GM12878 (cell line): ENCODE results near the gene RYR2. TPM values are rescaled to one million over a fixed set of nuclear protein-coding genes. Genes with fewer than 3 reads are reported as not detected.

ENCODE experiments used
- ATAC-seq: fragments of 200-7000 bp; cut with Tn5 transposase; 3 replicates; pipeline ENCODE4 v1.9.1; 2020; ENCODE audit warnings: mild to moderate bottlenecking, moderate library complexity
- BruUV-seq: library from RNA; stranded (reverse); fragments of 400-500 nt; replicated peaks from 2 replicates; lab custom pipeline; 2021; lab: Mats Ljungman, UMichigan
- CTCF ChIA-PET: fragments of 300-600 bp; sonication (Branson Sonifier 250); formaldehyde crosslinking; extraction: SDS; loops from one replicate; lab custom pipeline; 2021; ENCODE audit warnings: inconsistent platforms; lab: Yijun Ruan, JAX
- POLR2A ChIA-PET: fragments of 350-600 bp; formaldehyde crosslinking; extraction: SDS; loops from one replicate; lab custom pipeline; 2021; ENCODE audit warnings: inconsistent platforms; lab: Charles Lee
- RAD21 ChIA-PET: fragments of 300-600 bp; sonication (Branson Sonifier 250); formaldehyde crosslinking; loops from one replicate; lab custom pipeline; 2023; ENCODE audit warnings: antibody characterized with exemption; ENCODE audit not compliant: unreplicated experiment; lab: Charles Lee
- SMC1A ChIA-PET: fragments of 300-600 bp; sonication (Branson Sonifier 250); formaldehyde crosslinking; loops from one replicate; lab custom pipeline; 2023; ENCODE audit not compliant: unreplicated experiment, uncharacterized antibody; lab: Charles Lee
- DNase-seq: peaks from one replicate; pipeline ENCODE4 v3.0.0-alpha.2; 2011; ENCODE audit warnings: low read depth, low spot score
- FAIRE-seq: peaks from 3 replicates; lab custom pipeline; 2011; peaks lifted over from hg19 to GRCh38; lab: Jason Lieb, UNC
- H2AFZ ChIP-seq: 2 replicates; pipeline ENCODE4 v1.6.0; 2011; ENCODE audit warnings: low read depth, low read length, control low read depth; ENCODE audit not compliant: control insufficient read depth
- H3K27ac ChIP-seq: 2 replicates; pipeline ENCODE4 v1.5.1; 2011; ENCODE audit warnings: control low read depth; ENCODE audit not compliant: control insufficient read depth, insufficient read depth
- H3K27me3 ChIP-seq, 2 experiments: replicated peaks in 1 of 2; 2 replicates each; pipeline versions ENCODE4 v1.6.0 to v1.6.1; 2011; ENCODE audit warnings: low read length in 1 of 2; ENCODE audit not compliant: control insufficient read depth in 2 of 2, insufficient read depth in 2 of 2
- H3K36me3 ChIP-seq, 2 experiments: 2 replicates each; pipeline ENCODE4 v1.5.1; 2011; ENCODE audit warnings: low read length in 1 of 2; ENCODE audit not compliant: control insufficient read depth in 2 of 2, insufficient read depth in 2 of 2
- H3K4me1 ChIP-seq: 2 replicates; pipeline ENCODE4 v1.6.1; 2011; ENCODE audit warnings: mild to moderate bottlenecking, low read length, moderate library complexity, mixed read lengths; ENCODE audit not compliant: control insufficient read depth, insufficient read depth
- H3K4me2 ChIP-seq: 2 replicates; pipeline ENCODE4 v1.6.0; 2011; ENCODE audit warnings: control low read depth; ENCODE audit not compliant: control insufficient read depth, insufficient read depth
- H3K4me3 ChIP-seq: fragments of 200-600 bp; sonication (generic); 2 replicates; pipeline ENCODE4 v1.5.1; 2016
- H3K79me2 ChIP-seq: 2 replicates; pipeline ENCODE4 v1.6.0; 2011; ENCODE audit warnings: low read length; ENCODE audit not compliant: control insufficient read depth, insufficient read depth
- H3K9ac ChIP-seq: 2 replicates; pipeline ENCODE4 v1.8.0; 2011; ENCODE audit warnings: low read length, control low read depth, mixed read lengths; ENCODE audit not compliant: control insufficient read depth, insufficient read depth
- H3K9me3 ChIP-seq: replicated peaks from 3 replicates; pipeline ENCODE4 v1.5.1; 2011; ENCODE audit warnings: mild to moderate bottlenecking, low read length; ENCODE audit not compliant: control insufficient read depth, insufficient read depth
- H4K20me1 ChIP-seq: 2 replicates; pipeline ENCODE4 v1.6.0; 2011; ENCODE audit not compliant: control insufficient read depth, insufficient read depth
- CTCF ChIP-seq, 3 experiments: IDR thresholded peaks in 2 of 3; conservative IDR thresholded peaks in 1 of 3; 2 replicates each; pipeline ENCODE4 v1.5.1; 2011; ENCODE audit warnings: low read depth in 3 of 3, low read length in 3 of 3, mild to moderate bottlenecking in 3 of 3, control low read depth in 2 of 3, moderate library complexity in 2 of 3, inconsistent platforms in 1 of 3, mixed read lengths in 1 of 3; ENCODE audit not compliant: control insufficient read depth in 2 of 3, insufficient read depth in 1 of 3; ENCODE audit errors: extremely low read depth in 1 of 3
- ELK1 ChIP-seq: IDR thresholded peaks from 2 replicates; pipeline ENCODE4 v1.6.1; 2012; ENCODE audit warnings: low read depth, low read length, improper control_type of control experiment
- WGBS: methylation state at CpG from one replicate; pipeline ENCODE4 v1.1.6; 2016; ENCODE audit warnings: low lambda C conversion rate; ENCODE audit not compliant: insufficient replicate concordance, insufficient coverage; ENCODE audit errors: missing lambda C conversion rate; 5-methylcytosine and 5-hydroxymethylcytosine counted together
- in situ Hi-C: fragments of 300-500 bp; cut with MboI; formaldehyde crosslinking; loops from 9 replicates; pipeline ENCODE4 v1.14.3; 2018; ENCODE audit warnings: mixed read lengths
- intact Hi-C: fragments of 100-400 bp; cut with micrococcal nuclease; formaldehyde crosslinking; loops from one replicate; pipeline ENCODE4 v1.14.2; 2022; ENCODE audit not compliant: unreplicated experiment
- polyA plus RNA-seq, 11 experiments: library from polyadenylated mRNA; depleted of rRNA in 4 of 11; unstranded in 6 of 11; stranded (reverse) in 5 of 11; fragments of >200 nt; fragmentation: Nextera tagmentation in 4 of 11; fragmentation: Illumina TruSeq in 1 of 11; extraction: Ambion mirVana in 4 of 11; extraction: Trizol in 1 of 11; gene quantifications; 1 replicate in 1 of 11; 2 replicates in 10 of 11; pipeline versions ENCODE4 v1.2.1 to v1.2.3, GENCODE V29; 2011 to 2016; ENCODE audit warnings: inconsistent platforms in 2 of 11, missing spikeins in 2 of 11, low read depth in 1 of 11
- total RNA-seq, 4 experiments: library from RNA; depleted of rRNA in 3 of 4; stranded (reverse); fragments of >200 nt in 3 of 4; fragmentation: Illumina TruSeq in 1 of 4; extraction: Trizol in 1 of 4; gene quantifications; 2 replicates each; pipeline versions ENCODE4 v1.2.1 to v1.2.3, GENCODE V29; 2013 to 2021

RYR2 gene
- total and polyA plus RNA-seq, 10 of the 15 experiments (the other 5 are each of a cell fraction or from before 2014, with no cell fraction given) = 0.01 to 0.04 TPM; not detected in 8

- in situ Hi-C loops = no loop called here
Observed at GRCh38 chr1:237570530-237570929, 528.5 kb downstream of the RYR2 start.

More at GRCh38 chr1:237570530-237570929, 528.5 kb downstream of the RYR2 start:
- intact Hi-C loops = no loop called here
- H3K9me3 ChIP-seq = no peaks in the 10 kb centered on the region
- H3K27ac ChIP-seq = no peak overlapping the region
- ChIA-PET POLR2A (no interaction called here), CTCF (interaction anchor here (1.0 to 1.2 kb wide), 3 partner anchors 8 to 16 kb away, joined by 3 to 5 read pairs (median 3); no protein-coding TSS in a partner anchor), RAD21 (no interaction called here), SMC1A (no interaction called here)
- H3K4me2 ChIP-seq = no peak overlapping the region
- no peaks in the 10 kb centered on the region; a peak in 1 of 4 replicates for H3K27me3 ChIP-seq
- no peak overlapping the region for H2AFZ ChIP-seq
- no peaks in the 10 kb centered on the region for H3K79me2 ChIP-seq
- FAIRE-seq (no peak), DNase-seq (no peak), ATAC-seq (peak; percentile 52; the same call in 1 of the 3 replicates)
- H4K20me1 ChIP-seq = no peaks in the 10 kb centered on the region
- no peaks in the 10 kb centered on the region for H3K36me3 ChIP-seq
- no peaks in the 10 kb centered on the region for H3K4me1 ChIP-seq
- WGBS = 47% methylated on average over 5 of the region's 5 CpGs
- TF ChIP-seq CTCF (IDR thresholded peaks at IDR 0.05 in 2 of 3, conservative IDR thresholded peaks at IDR 0.05 in 1 of 3; ENCODE audit: control insufficient read depth in 2 of 3, extremely low read depth in 1 of 3, insufficient read depth in 1 of 3, low read depth in 3 of 3, low read length in 3 of 3) = peak in 1 of 3 experiments; percentile 16; a peak in 1 of 6 replicates
- no peak for TF ChIP-seq ELK1
- H3K9ac ChIP-seq = no peak overlapping the region
- no peak overlapping the region for H3K4me3 ChIP-seq
- no TSS peak for BruUV-seq
